Neural cell (in vitro differentiated cells): ENCODE data around the gene OR6J1. TPM values are rescaled to one million over a fixed set of nuclear protein-coding genes. Genes with fewer than 3 reads are reported as not detected.
"Not testable (repeated sequence)": the region's sequence is repeated elsewhere in the genome, so short reads cannot be mapped to it uniquely, and the experiment has no call there.

Source experiments
- H2AFZ ChIP-seq: fragments of 200-600, 300-800 bp; sonication (generic), shearing (Covaris generic); 2 replicates; pipeline ENCODE4 v1.6.0; 2014; ENCODE audit warnings: low read depth, mild to moderate bottlenecking, antibody characterized with exemption, low read length, moderate library complexity
- H3F3A ChIP-seq: fragments of 200-600 bp; shearing (Covaris generic); 2 replicates; pipeline ENCODE4 v1.6.1; 2016; ENCODE audit warnings: mild to moderate bottlenecking, moderate library complexity, mixed read lengths, antibody characterized with exemption, low read length; ENCODE audit not compliant: insufficient read depth, poor library complexity, severe bottlenecking
- H3K27ac ChIP-seq: fragments of 200-600, 300-800 bp; sonication (generic), shearing (Covaris generic); 2 replicates; pipeline ENCODE4 v1.5.1; 2014; ENCODE audit warnings: mild to moderate bottlenecking, low read length, moderate library complexity
- H3K27me3 ChIP-seq: fragments of 300-800, 200-600 bp; sonication (generic), shearing (Covaris generic); 2 replicates; pipeline ENCODE4 v1.6.0; 2014; ENCODE audit warnings: mild to moderate bottlenecking, low read depth, low read length, moderate library complexity; ENCODE audit not compliant: insufficient read depth
- H3K36me3 ChIP-seq: fragments of 300-800, 200-600 bp; sonication (generic), shearing (Covaris generic); 2 replicates; pipeline ENCODE4 v1.5.1; 2014; ENCODE audit warnings: mild to moderate bottlenecking, antibody characterized with exemption, low read length, moderate library complexity; ENCODE audit not compliant: insufficient read depth
- H3K4me2 ChIP-seq: fragments of 300-800, 200-600 bp; sonication (generic), shearing (Covaris generic); 2 replicates; pipeline ENCODE4 v1.6.0; 2014; ENCODE audit warnings: mild to moderate bottlenecking, low read length
- H3K4me3 ChIP-seq: fragments of 300-800, 200-600 bp; sonication (generic), shearing (Covaris generic); 2 replicates; pipeline ENCODE4 v1.5.1; 2014; ENCODE audit warnings: mild to moderate bottlenecking, low read length, moderate library complexity
- H3K79me2 ChIP-seq: fragments of 200-600 bp; shearing (Covaris generic); replicated peaks from 2 replicates; pipeline ENCODE4 v1.6.0; 2014; ENCODE audit warnings: mild to moderate bottlenecking, low read length, moderate library complexity; ENCODE audit not compliant: insufficient read depth
- H3K9ac ChIP-seq: fragments of 300-800, 200-600 bp; sonication (generic), shearing (Covaris generic); 2 replicates; pipeline ENCODE4 v1.6.1; 2016; ENCODE audit warnings: mild to moderate bottlenecking, low read length, mixed read lengths
- H3K9me2 ChIP-seq: fragments of 200-600 bp; shearing (Covaris generic); 2 replicates; pipeline ENCODE4 v1.6.1; 2016; ENCODE audit warnings: mild to moderate bottlenecking, low read length, mixed read lengths; ENCODE audit not compliant: insufficient read depth
- H3K9me3 ChIP-seq: fragments of 200-600, 300-800 bp; sonication (generic), shearing (Covaris generic); 2 replicates; pipeline ENCODE4 v1.6.1; 2016; ENCODE audit warnings: mild to moderate bottlenecking, mixed run types, low read length, moderate library complexity, mixed read lengths
- H4K20me1 ChIP-seq: fragments of 200-600 bp; shearing (Covaris generic); 2 replicates; pipeline ENCODE4 v1.6.1; 2016; ENCODE audit warnings: mild to moderate bottlenecking, mixed run types; ENCODE audit not compliant: insufficient read depth
- EP300 ChIP-seq: fragments of 450-650 bp; conservative IDR thresholded peaks from 2 replicates; pipeline ENCODE4 v1.6.1; 2014; ENCODE audit warnings: antibody characterized with exemption, mild to moderate bottlenecking, moderate library complexity; ENCODE audit not compliant: poor library complexity, severe bottlenecking
- EZH2 ChIP-seq: fragments of 200-600, 300-800 bp; shearing (Covaris generic), sonication (generic); IDR thresholded peaks from 2 replicates; pipeline ENCODE4 v1.6.1; 2014; ENCODE audit warnings: antibody characterized with exemption, low read length, borderline replicate concordance, mild to moderate bottlenecking; ENCODE audit not compliant: insufficient read depth, poor library complexity, severe bottlenecking
- MXI1 ChIP-seq: fragments of 450-650 bp; conservative IDR thresholded peaks from 2 replicates; pipeline ENCODE4 v1.6.1; 2014; ENCODE audit warnings: antibody characterized with exemption, mild to moderate bottlenecking; ENCODE audit not compliant: poor library complexity, severe bottlenecking
- POLR2AphosphoS5 ChIP-seq: IDR thresholded peaks from 2 replicates; pipeline ENCODE4 v1.6.1; 2012
- RAD21 ChIP-seq: fragments of 450-650 bp; conservative IDR thresholded peaks from 2 replicates; pipeline ENCODE4 v1.6.1; 2014; ENCODE audit warnings: antibody characterized with exemption, mild to moderate bottlenecking, moderate library complexity
- SMC3 ChIP-seq: fragments of 450-650 bp; conservative IDR thresholded peaks from 2 replicates; pipeline ENCODE4 v1.6.1; 2014; ENCODE audit warnings: antibody characterized with exemption, mild to moderate bottlenecking, moderate library complexity; ENCODE audit not compliant: poor library complexity
- TAF1 ChIP-seq: IDR thresholded peaks from 2 replicates; pipeline ENCODE4 v1.6.1; 2012; ENCODE audit warnings: low read depth
- polyA plus RNA-seq: library from polyadenylated mRNA; depleted of rRNA; stranded (reverse); fragments of >200 nt; gene quantifications from 2 replicates; pipeline ENCODE4 v1.2.3, GENCODE V29; 2014
- TF ChIP-seq, protein P1 (sequence below): fragments of 450-650 bp; IDR thresholded peaks from 2 replicates; pipeline ENCODE4 v1.5.1; 2014; ENCODE audit warnings: antibody characterized with exemption, mild to moderate bottlenecking, moderate library complexity; ENCODE audit not compliant: poor library complexity, severe bottlenecking
- TF ChIP-seq, protein P2 (sequence below): IDR thresholded peaks from 2 replicates; pipeline ENCODE4 v1.6.1; 2012; ENCODE audit warnings: borderline replicate concordance

Gene OR6J1
- polyA plus RNA-seq, 1 donor from 2014 or later = not detected

DNA sequence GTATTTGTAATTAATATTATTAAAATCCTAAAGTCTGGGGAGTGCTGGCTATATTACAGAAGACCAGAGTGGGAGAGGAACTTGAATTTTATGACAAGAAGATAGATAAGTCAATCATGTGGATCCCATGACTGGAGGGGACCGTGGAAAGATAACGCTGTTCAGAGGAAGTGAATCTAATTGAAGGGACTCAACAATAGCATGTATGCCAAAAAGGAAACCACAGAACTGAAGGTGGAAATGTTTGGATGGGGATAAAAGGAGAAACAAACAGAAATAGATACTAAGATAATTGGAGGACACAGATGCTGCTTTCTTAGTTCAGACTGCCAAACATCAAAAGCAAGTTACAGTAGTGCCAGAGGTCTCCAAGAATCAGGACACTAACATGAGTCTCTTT, 21.1 kb downstream of the OR6J1 start:
- no peaks in the 10 kb centered on the region for H3K9me3 ChIP-seq
- no peak overlapping the region for H3K4me3 ChIP-seq
- H4K20me1 ChIP-seq = no peaks in the 10 kb centered on the region
- H3K27me3 ChIP-seq = no peaks in the 10 kb centered on the region
- H3K9ac ChIP-seq = no peak overlapping the region
- no peak overlapping the region for H2AFZ ChIP-seq
- no peaks in the 10 kb centered on the region for H3K36me3 ChIP-seq
- no peak overlapping the region for H3K4me2 ChIP-seq
- H3K79me2 ChIP-seq = no peaks in the 10 kb centered on the region
- H3K9me2 ChIP-seq = no peaks in the 10 kb centered on the region
- no peak overlapping the region for H3K27ac ChIP-seq
- no peak for TF ChIP-seq RAD21
- no peak for TF ChIP-seq MXI1
- no peak for TF ChIP-seq SMC3
- TF ChIP-seq, protein P1, sequence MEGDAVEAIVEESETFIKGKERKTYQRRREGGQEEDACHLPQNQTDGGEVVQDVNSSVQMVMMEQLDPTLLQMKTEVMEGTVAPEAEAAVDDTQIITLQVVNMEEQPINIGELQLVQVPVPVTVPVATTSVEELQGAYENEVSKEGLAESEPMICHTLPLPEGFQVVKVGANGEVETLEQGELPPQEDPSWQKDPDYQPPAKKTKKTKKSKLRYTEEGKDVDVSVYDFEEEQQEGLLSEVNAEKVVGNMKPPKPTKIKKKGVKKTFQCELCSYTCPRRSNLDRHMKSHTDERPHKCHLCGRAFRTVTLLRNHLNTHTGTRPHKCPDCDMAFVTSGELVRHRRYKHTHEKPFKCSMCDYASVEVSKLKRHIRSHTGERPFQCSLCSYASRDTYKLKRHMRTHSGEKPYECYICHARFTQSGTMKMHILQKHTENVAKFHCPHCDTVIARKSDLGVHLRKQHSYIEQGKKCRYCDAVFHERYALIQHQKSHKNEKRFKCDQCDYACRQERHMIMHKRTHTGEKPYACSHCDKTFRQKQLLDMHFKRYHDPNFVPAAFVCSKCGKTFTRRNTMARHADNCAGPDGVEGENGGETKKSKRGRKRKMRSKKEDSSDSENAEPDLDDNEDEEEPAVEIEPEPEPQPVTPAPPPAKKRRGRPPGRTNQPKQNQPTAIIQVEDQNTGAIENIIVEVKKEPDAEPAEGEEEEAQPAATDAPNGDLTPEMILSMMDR = no peak
- TF ChIP-seq, protein P2, sequence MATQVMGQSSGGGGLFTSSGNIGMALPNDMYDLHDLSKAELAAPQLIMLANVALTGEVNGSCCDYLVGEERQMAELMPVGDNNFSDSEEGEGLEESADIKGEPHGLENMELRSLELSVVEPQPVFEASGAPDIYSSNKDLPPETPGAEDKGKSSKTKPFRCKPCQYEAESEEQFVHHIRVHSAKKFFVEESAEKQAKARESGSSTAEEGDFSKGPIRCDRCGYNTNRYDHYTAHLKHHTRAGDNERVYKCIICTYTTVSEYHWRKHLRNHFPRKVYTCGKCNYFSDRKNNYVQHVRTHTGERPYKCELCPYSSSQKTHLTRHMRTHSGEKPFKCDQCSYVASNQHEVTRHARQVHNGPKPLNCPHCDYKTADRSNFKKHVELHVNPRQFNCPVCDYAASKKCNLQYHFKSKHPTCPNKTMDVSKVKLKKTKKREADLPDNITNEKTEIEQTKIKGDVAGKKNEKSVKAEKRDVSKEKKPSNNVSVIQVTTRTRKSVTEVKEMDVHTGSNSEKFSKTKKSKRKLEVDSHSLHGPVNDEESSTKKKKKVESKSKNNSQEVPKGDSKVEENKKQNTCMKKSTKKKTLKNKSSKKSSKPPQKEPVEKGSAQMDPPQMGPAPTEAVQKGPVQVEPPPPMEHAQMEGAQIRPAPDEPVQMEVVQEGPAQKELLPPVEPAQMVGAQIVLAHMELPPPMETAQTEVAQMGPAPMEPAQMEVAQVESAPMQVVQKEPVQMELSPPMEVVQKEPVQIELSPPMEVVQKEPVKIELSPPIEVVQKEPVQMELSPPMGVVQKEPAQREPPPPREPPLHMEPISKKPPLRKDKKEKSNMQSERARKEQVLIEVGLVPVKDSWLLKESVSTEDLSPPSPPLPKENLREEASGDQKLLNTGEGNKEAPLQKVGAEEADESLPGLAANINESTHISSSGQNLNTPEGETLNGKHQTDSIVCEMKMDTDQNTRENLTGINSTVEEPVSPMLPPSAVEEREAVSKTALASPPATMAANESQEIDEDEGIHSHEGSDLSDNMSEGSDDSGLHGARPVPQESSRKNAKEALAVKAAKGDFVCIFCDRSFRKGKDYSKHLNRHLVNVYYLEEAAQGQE = no peak
- TF ChIP-seq EP300 = no peak
- no peak for TF ChIP-seq POLR2AphosphoS5
- no peak for TF ChIP-seq TAF1
- H3F3A ChIP-seq = no peaks in the 10 kb centered on the region

DNA sequence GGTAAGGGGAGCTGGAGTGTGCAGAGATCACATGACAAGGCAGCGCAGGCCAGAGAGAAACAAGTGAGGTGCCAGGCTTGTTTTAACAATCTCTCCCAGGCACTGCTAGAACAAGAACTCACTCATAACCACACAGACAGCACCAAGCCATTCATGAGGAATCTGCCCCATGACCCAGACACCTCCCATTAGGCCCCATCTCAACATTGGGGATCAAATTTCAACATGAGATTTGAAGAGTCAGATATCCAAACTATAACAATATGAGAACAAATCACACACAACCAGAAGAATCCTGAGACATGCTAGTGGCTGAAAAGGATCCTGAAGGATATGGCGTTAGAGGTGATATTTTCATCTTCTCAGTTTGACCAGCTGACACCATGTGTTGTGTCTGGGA, 21.9 kb downstream of the OR6J1 start:
- Histone ChIP-seq H3K9me3 (no peaks in the 10 kb centered on the region), H3K9ac (no peak overlapping the region), H3K36me3 (no peaks in the 10 kb centered on the region), H3F3A (no peaks in the 10 kb centered on the region), H3K27ac (no peak overlapping the region), H3K9me2 (no peaks in the 10 kb centered on the region), H3K79me2 (no peaks in the 10 kb centered on the region), H4K20me1 (no peaks in the 10 kb centered on the region), H3K4me3 (no peak overlapping the region), H3K4me2 (no peak overlapping the region), H2AFZ (no peak overlapping the region), H3K27me3 (no peaks in the 10 kb centered on the region)
- TF ChIP-seq RAD21 (no peak), EZH2 (no peak), EP300 (no peak), MXI1 (no peak), SMC3 (no peak), POLR2AphosphoS5 (no peak), TAF1 (no peak)
- TF ChIP-seq, protein P1 = no peak
- TF ChIP-seq, protein P2 = no peak

DNA sequence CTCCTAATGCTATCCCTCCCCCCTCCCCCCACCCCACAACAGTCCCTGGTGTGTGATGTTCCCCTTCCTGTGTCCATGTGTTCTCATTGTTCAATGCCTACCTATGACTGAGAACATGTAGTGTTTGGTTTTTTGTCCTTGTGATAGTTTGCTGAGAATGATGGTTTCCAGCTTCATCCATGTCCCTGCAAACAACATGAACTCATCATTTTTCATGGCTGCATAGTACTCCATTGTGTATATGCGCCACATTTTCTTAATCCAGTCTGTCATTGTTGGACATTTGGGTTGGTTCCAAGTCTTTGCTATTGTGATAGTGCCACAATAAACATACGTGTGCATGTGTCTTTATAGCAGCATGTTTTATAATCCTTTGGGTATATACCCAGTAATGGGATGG, 28.4 kb downstream of the OR6J1 start:
- H3K4me2 ChIP-seq, H3K9me3 ChIP-seq, H3K9me2 ChIP-seq, H2AFZ ChIP-seq, H3F3A ChIP-seq, H3K9ac ChIP-seq, H3K27ac ChIP-seq, H4K20me1 ChIP-seq, H3K4me3 ChIP-seq, H3K27me3 ChIP-seq, H3K36me3 ChIP-seq, H3K79me2 ChIP-seq: not testable (repeated sequence)
